Gastroesophageal sphincter (tissue), 3 donors: ENCODE measurements around the gene ZNF496.

Experiments used
- CTCF ChIP-seq, 4 experiments: fragments of 200-600 bp in 2 of 4; fragments of 450-650 bp in 2 of 4; sonication (generic) in 1 of 4; IDR thresholded peaks; one replicate each; pipeline ENCODE4 v1.5.1; 2017 to 2019; ENCODE audit warnings: antibody characterized with exemption in 4 of 4, mild to moderate bottlenecking in 2 of 4, moderate library complexity in 2 of 4
- POLR2A ChIP-seq, 2 donors: fragments of 450-650 bp; IDR thresholded peaks; one replicate each; pipeline ENCODE4 v1.6.1; 2017; ENCODE audit warnings: antibody characterized with exemption in 2 of 2, mild to moderate bottlenecking in 2 of 2, moderate library complexity in 1 of 2
- POLR2AphosphoS5 ChIP-seq: sonication (generic); formaldehyde crosslinking; IDR thresholded peaks from one replicate; pipeline ENCODE4 v1.6.1; 2017; ENCODE audit warnings: antibody characterized with exemption

GRCh38 chr1:247268390-247269045 lies 63.1 kb downstream of the ZNF496 start:
- TF ChIP-seq POLR2A (IDR thresholded peaks at IDR 0.05) (no peak), CTCF (IDR thresholded peaks at IDR 0.05) (no peak), POLR2AphosphoS5 (no peak)
